ENCODE results near the gene DGCR8. TPM values are rescaled to one million over a fixed set of nuclear protein-coding genes. Genes with fewer than 3 reads are reported as not detected.

DGCR8 gene
- total and polyA plus RNA-seq, 2 of the 4 experiments (the other 2 are of a cell fraction) = 16.7 to 25.3 TPM

DNA sequence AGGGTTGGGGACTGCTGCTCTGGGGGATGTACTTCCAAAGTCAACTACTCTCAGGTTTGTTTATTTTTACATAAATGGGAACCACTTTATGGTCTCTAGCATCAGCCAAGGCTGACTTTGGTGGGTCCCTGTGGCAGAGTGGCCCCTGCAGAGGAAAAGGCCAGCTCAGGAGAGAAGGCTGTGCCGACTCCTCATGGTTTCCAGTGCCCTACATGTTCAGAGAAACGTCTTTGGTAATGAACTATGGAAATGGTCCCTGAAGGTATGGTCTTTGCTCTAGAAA is 48.5 kb downstream of the DGCR8 start:
- ChIA-PET POLR2A (ENCODE audit: unreplicated experiment) (interaction anchor here (0.6 kb wide), 1 partner anchor 155 kb away, joined by 14 read pairs; no protein-coding TSS in a partner anchor), CTCF (no interaction called here)
- Histone ChIP-seq H4K8ac (ENCODE audit: low read depth in 2 of 2, low read length in 2 of 2) (no peak overlapping the region), H2BK20ac (ENCODE audit: low read depth, low read length) (no peak overlapping the region), H3K18ac (ENCODE audit: low read depth, low read length) (no peak overlapping the region), H2AK5ac (ENCODE audit: low read depth, low read length) (no peak overlapping the region), H3K56ac (ENCODE audit: extremely low read depth, insufficient read depth, low read length) (no peak overlapping the region), H3K36me3 (ENCODE audit: control insufficient read depth, insufficient read depth, low read length) (peaks cover 36% of the 10 kb centered on the region), H3K4me3 (ENCODE audit: insufficient read depth, low read depth, low read length) (no peak overlapping the region), H3K9me1 (ENCODE audit: insufficient read depth, low read length) (peaks cover 3% of the 10 kb centered on the region; the same call in 1 of the 2 replicates), H3K27me3 (ENCODE audit: control insufficient read depth, insufficient read depth, low read length) (no peaks in the 10 kb centered on the region), H3K79me1 (ENCODE audit: low read depth in 1 of 2, low read length in 2 of 2) (peaks cover 3 to 27% of the 10 kb centered on the region in 2 experiments; a peak in 3 of 4 replicates), H4K91ac (ENCODE audit: insufficient read depth, low read depth, low read length) (no peak overlapping the region), H2BK120ac (ENCODE audit: low read depth, low read length) (no peak overlapping the region), H2BK15ac (ENCODE audit: low read depth, low read length) (no peak overlapping the region), H2AK9ac (replicated peaks; ENCODE audit: low read depth, low read length, poor library complexity) (no peak overlapping the region), H3K27ac (ENCODE audit: insufficient read depth, low read length) (no peak overlapping the region), H3K23ac (ENCODE audit: low read depth, low read length) (no peak overlapping the region), H3K9ac (ENCODE audit: low read depth, low read length) (no peak overlapping the region), H3K14ac (replicated peaks; ENCODE audit: low read depth, low read length) (no peak overlapping the region), H2BK5ac (ENCODE audit: low read depth, low read length, poor library complexity, severe bottlenecking) (no peak overlapping the region), H2AFZ (replicated peaks; ENCODE audit: low read length, poor library complexity) (no peak overlapping the region), H3K4ac (ENCODE audit: low read depth, low read length) (no peak overlapping the region), H3K9me3 (ENCODE audit: control insufficient read depth, insufficient read depth, low read length) (no peaks in the 10 kb centered on the region), H4K20me1 (ENCODE audit: insufficient read depth, low read length) (peaks cover 30% of the 10 kb centered on the region), H4K5ac (ENCODE audit: low read depth, low read length) (no peak overlapping the region), H3K4me1 (ENCODE audit: control insufficient read depth, insufficient read depth, low read length) (peaks cover 9% of the 10 kb centered on the region), H3K4me2 (ENCODE audit: low read depth, low read length) (no peak overlapping the region)
- no TSS peak for BruUV-seq (replicated peaks)
- in situ Hi-C loops (cut with MboI; ENCODE audit: low sequenced_read_pairs) (no loop called here), dilution Hi-C loops (cut with HindIII; ENCODE audit: low sequenced_read_pairs, unreplicated experiment) (no loop called here), intact Hi-C loops (cut with micrococcal nuclease) (no loop called here)
- WGBS, 2 experiments (ENCODE audit: extremely low coverage in 2 of 2, insufficient read length in 1 of 2) = 38% methylated on average over 2 of the region's 2 CpGs; no CpG with 5 or more reads in 1 of the 2 experiments
- ATAC-seq (ENCODE audit: low read depth) = no peak
- TF ChIP-seq NFE2L2 (IDR thresholded peaks at IDR 0.05; ENCODE audit: low read depth, low read length) (no peak), MXI1 (IDR thresholded peaks at IDR 0.05; ENCODE audit: borderline replicate concordance, low read depth, low read length) (no peak), CTCF (conservative IDR thresholded peaks at IDR 0.05; ENCODE audit: low read depth, low read length) (no peak), USF2 (IDR thresholded peaks at IDR 0.05; ENCODE audit: low read depth, low read length) (no peak), MAFK (IDR thresholded peaks at IDR 0.05; ENCODE audit: low read depth, low read length) (no peak), CEBPB (IDR thresholded peaks at IDR 0.05; ENCODE audit: low read depth, low read length) (no peak), CHD1 (IDR thresholded peaks at IDR 0.05; ENCODE audit: low read depth, low read length) (no peak), SMC3 (IDR thresholded peaks at IDR 0.05; ENCODE audit: low read depth, low read length) (no peak), FOS (IDR thresholded peaks at IDR 0.05; ENCODE audit: low read depth, low read length) (no peak), RCOR1 (IDR thresholded peaks at IDR 0.05; ENCODE audit: insufficient replicate concordance, low read length) (no peak), MAZ (IDR thresholded peaks at IDR 0.05; ENCODE audit: borderline replicate concordance, low read depth, low read length) (no peak), RAD21 (IDR thresholded peaks at IDR 0.05; ENCODE audit: low read length) (no peak), BHLHE40 (IDR thresholded peaks at IDR 0.05; ENCODE audit: low read depth, low read length) (no peak), POLR2A (IDR thresholded peaks at IDR 0.05; ENCODE audit: low read depth, low read length) (no peak), RFX5 (IDR thresholded peaks at IDR 0.05; ENCODE audit: low read depth, low read length) (no peak)
- DNase-seq = no peak
